HepG2 (cell line): ENCODE results near the gene TAOK3. TPM values are rescaled to one million over a fixed set of nuclear protein-coding genes. Genes with fewer than 3 reads are reported as not detected.

Experiments used
- KMT2A ChIP-seq: sonication (generic); formaldehyde crosslinking; IDR thresholded peaks from 2 replicates; pipeline ENCODE4 v1.4.0; 2020; ENCODE audit warnings: missing genetic modification reagents
- NFATC3 ChIP-seq: sonication (generic); formaldehyde crosslinking; IDR thresholded peaks from 2 replicates; pipeline ENCODE4 v1.5.1; 2020; ENCODE audit warnings: mild to moderate bottlenecking, missing genetic modification reagents
- NR2C2 ChIP-seq: sonication (generic); formaldehyde crosslinking; IDR thresholded peaks from 2 replicates; pipeline ENCODE4 v1.4.0; 2020; ENCODE audit warnings: missing genetic modification reagents, mild to moderate bottlenecking, moderate library complexity, borderline replicate concordance
- NRL ChIP-seq: sonication (generic); formaldehyde crosslinking; IDR thresholded peaks from 2 replicates; pipeline ENCODE4 v1.5.0; 2020; ENCODE audit warnings: missing genetic modification reagents, mild to moderate bottlenecking, moderate library complexity, borderline replicate concordance
- PRDM15 ChIP-seq: sonication (generic); formaldehyde crosslinking; IDR thresholded peaks from 2 replicates; pipeline ENCODE4 v1.4.0; 2020; ENCODE audit warnings: missing genetic modification reagents
- polyA plus RNA-seq, 8 experiments: library from polyadenylated mRNA; depleted of rRNA in 3 of 8; stranded (reverse) in 7 of 8; unstranded in 1 of 8; fragments of >200 nt; fragmentation: Illumina TruSeq in 4 of 8; extraction: Trizol in 4 of 8; gene quantifications; 2 replicates each; pipeline versions ENCODE4 v1.2.1 to v1.2.3, GENCODE V29; 2011 to 2016; ENCODE audit warnings: low read depth in 4 of 8, missing spikeins in 1 of 8, mixed read lengths in 1 of 8; ENCODE audit not compliant: insufficient read depth in 1 of 8
- total RNA-seq, 5 experiments: library from RNA; depleted of rRNA; stranded (reverse); fragments of >200 nt; fragmentation: Illumina TruSeq; extraction: Trizol; gene quantifications; 2 replicates each; pipeline ENCODE4 v1.2.3, GENCODE V29; 2016; ENCODE audit warnings: low read depth in 1 of 5
- TF ChIP-seq, protein P1 (sequence below): sonication (generic); formaldehyde crosslinking; IDR thresholded peaks from 2 replicates; pipeline ENCODE4 v1.9.0; 2021; ENCODE audit warnings: mild to moderate bottlenecking, missing genetic modification reagents
- TF ChIP-seq, protein P2 (sequence below): IDR thresholded peaks from 2 replicates; pipeline ENCODE4 v1.6.1; 2012; ENCODE audit warnings: low read length, improper control_type of control experiment
- TF ChIP-seq, protein P3 (sequence below): IDR thresholded peaks from 2 replicates; pipeline ENCODE4 v1.6.1; 2016
- TF ChIP-seq, protein P4 (sequence below): sonication (generic); formaldehyde crosslinking; IDR thresholded peaks from 2 replicates; pipeline ENCODE4 v1.4.0; 2020; ENCODE audit warnings: missing genetic modification reagents

The TAOK3 gene
- total and polyA plus RNA-seq, 2 of the 13 experiments (the other 11 are each of a cell fraction or from before 2014, with no cell fraction given), result 10.4 to 12.3 TPM

- TF ChIP-seq PRDM15 (CRISPR knock-in tag) (peak; percentile 40; the same call in 1 of the 2 replicates), KMT2A (CRISPR knock-in tag) (peak; percentile 55; the same call in 1 of the 2 replicates), NFATC3 (CRISPR knock-in tag) (no peak), NRL (no peak), NR2C2 (CRISPR knock-in tag) (no peak)
- TF ChIP-seq, protein P1, sequence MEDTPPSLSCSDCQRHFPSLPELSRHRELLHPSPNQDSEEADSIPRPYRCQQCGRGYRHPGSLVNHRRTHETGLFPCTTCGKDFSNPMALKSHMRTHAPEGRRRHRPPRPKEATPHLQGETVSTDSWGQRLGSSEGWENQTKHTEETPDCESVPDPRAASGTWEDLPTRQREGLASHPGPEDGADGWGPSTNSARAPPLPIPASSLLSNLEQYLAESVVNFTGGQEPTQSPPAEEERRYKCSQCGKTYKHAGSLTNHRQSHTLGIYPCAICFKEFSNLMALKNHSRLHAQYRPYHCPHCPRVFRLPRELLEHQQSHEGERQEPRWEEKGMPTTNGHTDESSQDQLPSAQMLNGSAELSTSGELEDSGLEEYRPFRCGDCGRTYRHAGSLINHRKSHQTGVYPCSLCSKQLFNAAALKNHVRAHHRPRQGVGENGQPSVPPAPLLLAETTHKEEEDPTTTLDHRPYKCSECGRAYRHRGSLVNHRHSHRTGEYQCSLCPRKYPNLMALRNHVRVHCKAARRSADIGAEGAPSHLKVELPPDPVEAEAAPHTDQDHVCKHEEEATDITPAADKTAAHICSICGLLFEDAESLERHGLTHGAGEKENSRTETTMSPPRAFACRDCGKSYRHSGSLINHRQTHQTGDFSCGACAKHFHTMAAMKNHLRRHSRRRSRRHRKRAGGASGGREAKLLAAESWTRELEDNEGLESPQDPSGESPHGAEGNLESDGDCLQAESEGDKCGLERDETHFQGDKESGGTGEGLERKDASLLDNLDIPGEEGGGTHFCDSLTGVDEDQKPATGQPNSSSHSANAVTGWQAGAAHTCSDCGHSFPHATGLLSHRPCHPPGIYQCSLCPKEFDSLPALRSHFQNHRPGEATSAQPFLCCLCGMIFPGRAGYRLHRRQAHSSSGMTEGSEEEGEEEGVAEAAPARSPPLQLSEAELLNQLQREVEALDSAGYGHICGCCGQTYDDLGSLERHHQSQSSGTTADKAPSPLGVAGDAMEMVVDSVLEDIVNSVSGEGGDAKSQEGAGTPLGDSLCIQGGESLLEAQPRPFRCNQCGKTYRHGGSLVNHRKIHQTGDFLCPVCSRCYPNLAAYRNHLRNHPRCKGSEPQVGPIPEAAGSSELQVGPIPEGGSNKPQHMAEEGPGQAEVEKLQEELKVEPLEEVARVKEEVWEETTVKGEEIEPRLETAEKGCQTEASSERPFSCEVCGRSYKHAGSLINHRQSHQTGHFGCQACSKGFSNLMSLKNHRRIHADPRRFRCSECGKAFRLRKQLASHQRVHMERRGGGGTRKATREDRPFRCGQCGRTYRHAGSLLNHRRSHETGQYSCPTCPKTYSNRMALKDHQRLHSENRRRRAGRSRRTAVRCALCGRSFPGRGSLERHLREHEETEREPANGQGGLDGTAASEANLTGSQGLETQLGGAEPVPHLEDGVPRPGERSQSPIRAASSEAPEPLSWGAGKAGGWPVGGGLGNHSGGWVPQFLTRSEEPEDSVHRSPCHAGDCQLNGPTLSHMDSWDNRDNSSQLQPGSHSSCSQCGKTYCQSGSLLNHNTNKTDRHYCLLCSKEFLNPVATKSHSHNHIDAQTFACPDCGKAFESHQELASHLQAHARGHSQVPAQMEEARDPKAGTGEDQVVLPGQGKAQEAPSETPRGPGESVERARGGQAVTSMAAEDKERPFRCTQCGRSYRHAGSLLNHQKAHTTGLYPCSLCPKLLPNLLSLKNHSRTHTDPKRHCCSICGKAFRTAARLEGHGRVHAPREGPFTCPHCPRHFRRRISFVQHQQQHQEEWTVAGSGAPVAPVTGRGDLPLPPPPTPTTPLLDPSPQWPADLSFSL (CRISPR knock-in tag), result no peak
- TF ChIP-seq, protein P2, sequence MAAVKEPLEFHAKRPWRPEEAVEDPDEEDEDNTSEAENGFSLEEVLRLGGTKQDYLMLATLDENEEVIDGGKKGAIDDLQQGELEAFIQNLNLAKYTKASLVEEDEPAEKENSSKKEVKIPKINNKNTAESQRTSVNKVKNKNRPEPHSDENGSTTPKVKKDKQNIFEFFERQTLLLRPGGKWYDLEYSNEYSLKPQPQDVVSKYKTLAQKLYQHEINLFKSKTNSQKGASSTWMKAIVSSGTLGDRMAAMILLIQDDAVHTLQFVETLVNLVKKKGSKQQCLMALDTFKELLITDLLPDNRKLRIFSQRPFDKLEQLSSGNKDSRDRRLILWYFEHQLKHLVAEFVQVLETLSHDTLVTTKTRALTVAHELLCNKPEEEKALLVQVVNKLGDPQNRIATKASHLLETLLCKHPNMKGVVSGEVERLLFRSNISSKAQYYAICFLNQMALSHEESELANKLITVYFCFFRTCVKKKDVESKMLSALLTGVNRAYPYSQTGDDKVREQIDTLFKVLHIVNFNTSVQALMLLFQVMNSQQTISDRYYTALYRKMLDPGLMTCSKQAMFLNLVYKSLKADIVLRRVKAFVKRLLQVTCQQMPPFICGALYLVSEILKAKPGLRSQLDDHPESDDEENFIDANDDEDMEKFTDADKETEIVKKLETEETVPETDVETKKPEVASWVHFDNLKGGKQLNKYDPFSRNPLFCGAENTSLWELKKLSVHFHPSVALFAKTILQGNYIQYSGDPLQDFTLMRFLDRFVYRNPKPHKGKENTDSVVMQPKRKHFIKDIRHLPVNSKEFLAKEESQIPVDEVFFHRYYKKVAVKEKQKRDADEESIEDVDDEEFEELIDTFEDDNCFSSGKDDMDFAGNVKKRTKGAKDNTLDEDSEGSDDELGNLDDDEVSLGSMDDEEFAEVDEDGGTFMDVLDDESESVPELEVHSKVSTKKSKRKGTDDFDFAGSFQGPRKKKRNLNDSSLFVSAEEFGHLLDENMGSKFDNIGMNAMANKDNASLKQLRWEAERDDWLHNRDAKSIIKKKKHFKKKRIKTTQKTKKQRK, result no peak
- TF ChIP-seq, protein P3, sequence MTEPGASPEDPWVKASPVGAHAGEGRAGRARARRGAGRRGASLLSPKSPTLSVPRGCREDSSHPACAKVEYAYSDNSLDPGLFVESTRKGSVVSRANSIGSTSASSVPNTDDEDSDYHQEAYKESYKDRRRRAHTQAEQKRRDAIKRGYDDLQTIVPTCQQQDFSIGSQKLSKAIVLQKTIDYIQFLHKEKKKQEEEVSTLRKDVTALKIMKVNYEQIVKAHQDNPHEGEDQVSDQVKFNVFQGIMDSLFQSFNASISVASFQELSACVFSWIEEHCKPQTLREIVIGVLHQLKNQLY (CRISPR knock-in tag), result no peak
- TF ChIP-seq, protein P4, sequence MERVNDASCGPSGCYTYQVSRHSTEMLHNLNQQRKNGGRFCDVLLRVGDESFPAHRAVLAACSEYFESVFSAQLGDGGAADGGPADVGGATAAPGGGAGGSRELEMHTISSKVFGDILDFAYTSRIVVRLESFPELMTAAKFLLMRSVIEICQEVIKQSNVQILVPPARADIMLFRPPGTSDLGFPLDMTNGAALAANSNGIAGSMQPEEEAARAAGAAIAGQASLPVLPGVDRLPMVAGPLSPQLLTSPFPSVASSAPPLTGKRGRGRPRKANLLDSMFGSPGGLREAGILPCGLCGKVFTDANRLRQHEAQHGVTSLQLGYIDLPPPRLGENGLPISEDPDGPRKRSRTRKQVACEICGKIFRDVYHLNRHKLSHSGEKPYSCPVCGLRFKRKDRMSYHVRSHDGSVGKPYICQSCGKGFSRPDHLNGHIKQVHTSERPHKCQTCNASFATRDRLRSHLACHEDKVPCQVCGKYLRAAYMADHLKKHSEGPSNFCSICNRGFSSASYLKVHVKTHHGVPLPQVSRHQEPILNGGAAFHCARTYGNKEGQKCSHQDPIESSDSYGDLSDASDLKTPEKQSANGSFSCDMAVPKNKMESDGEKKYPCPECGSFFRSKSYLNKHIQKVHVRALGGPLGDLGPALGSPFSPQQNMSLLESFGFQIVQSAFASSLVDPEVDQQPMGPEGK, result peak; percentile 98
These were observed 268.9 kb downstream of the TAOK3 start, which contains the start of gene VSIG10 (continued) for GRCh38 chr12:118103601-118104382.
